Osteocyte (in vitro differentiated cells): ENCODE measurements around the gene NINJ1. TPM values are rescaled to one million over a fixed set of nuclear protein-coding genes. Genes with fewer than 3 reads are reported as not detected.

Source experiments
- DNase-seq: peaks from one replicate; pipeline ENCODE4 v3.0.0; 2021; ENCODE audit warnings: mixed read lengths; ENCODE audit not compliant: unreplicated experiment; ENCODE audit errors: extremely low spot score
- H3K27ac Mint-ChIP-seq: one replicate; pipeline ENCODE4 v1.8.0; 2021; ENCODE audit warnings: mild to moderate bottlenecking, mixed read lengths; ENCODE audit not compliant: unreplicated experiment
- H3K27me3 Mint-ChIP-seq: one replicate; pipeline ENCODE4 v1.8.0; 2021; ENCODE audit warnings: mixed read lengths; ENCODE audit not compliant: unreplicated experiment
- H3K36me3 Mint-ChIP-seq: one replicate; pipeline ENCODE4 v1.8.0; 2021; ENCODE audit warnings: mixed read lengths; ENCODE audit not compliant: unreplicated experiment
- H3K4me1 Mint-ChIP-seq: one replicate; pipeline ENCODE4 v1.8.0; 2021; ENCODE audit warnings: mixed read lengths; ENCODE audit not compliant: unreplicated experiment
- H3K4me3 Mint-ChIP-seq: one replicate; pipeline ENCODE4 v1.8.0; 2021; ENCODE audit warnings: mild to moderate bottlenecking, moderate library complexity, mixed read lengths; ENCODE audit not compliant: unreplicated experiment
- H3K9me3 Mint-ChIP-seq: one replicate; pipeline ENCODE4 v1.8.0; 2021; ENCODE audit warnings: mixed read lengths; ENCODE audit not compliant: unreplicated experiment
- long read RNA-seq: library from polyadenylated mRNA; unstranded; transcript quantifications from one replicate; pipeline ENCODE4 v2.0.0, GENCODE V29; 2021
- total RNA-seq: library from RNA; stranded (reverse); gene quantifications from 2 replicates; pipeline ENCODE4 v1.2.1, GENCODE V29; 2021
- TF ChIP-seq, protein P1 (sequence below): fragments of 200-600 bp; sonication (generic); IDR thresholded peaks from 2 replicates; pipeline ENCODE4 v1.5.0; 2021; ENCODE audit warnings: antibody characterized with exemption, mild to moderate bottlenecking, moderate library complexity

Gene NINJ1, protein sequence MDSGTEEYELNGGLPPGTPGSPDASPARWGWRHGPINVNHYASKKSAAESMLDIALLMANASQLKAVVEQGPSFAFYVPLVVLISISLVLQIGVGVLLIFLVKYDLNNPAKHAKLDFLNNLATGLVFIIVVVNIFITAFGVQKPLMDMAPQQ
- total RNA-seq, result 28.1 and 32.9 TPM in 2 replicates
- long read RNA-seq, transcript NINJ1-201 (4 exons, 1,281 nt), result major isoform, 16 of 17 reads
- long read RNA-seq, partial matches to known transcripts, result 0 of 17 reads
- long read RNA-seq, other reads (novel, unspliced or antisense), result 1 of 17 reads

DNA sequence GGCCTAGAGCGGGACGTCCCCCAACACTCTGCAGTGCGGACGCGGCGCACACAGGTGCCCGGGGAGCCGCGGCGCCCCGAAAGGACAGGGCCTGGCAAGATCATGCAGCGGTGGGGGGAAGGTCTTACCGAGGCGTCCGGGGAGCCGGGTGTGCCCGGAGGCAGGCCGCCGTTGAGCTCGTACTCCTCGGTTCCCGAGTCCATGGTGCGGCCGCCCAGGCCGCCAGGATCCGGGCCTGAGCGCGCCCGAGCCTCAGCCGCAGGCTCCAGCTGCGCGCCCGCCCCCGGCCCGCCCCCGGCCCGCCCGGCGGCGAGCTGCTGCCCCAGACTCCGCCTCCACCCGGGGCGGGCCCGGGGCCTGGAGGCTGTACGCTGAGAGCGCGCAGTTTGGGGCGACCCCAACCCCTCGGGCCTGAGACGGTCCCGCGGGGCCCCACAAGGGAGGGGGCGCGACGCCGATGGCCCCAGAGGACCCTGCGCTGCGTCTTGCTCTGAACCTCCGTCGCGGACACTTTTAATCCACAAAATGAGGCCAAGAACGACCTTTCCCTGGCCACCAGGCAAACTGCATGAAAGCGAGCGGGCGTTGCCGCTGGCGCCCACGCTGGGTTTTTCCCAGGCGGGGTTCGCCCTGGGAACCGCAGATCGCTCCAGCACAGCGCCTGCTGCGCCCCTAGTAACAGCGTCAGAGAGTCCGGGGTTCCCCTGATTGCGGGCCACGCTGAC is at the start of gene NINJ1:
Gene NINJ1 (minus strand): TSS at position 237 of the 725 bp plus-strand sequence. CDS start 34 bp downstream, at position 203.
- TF ChIP-seq, protein P1, sequence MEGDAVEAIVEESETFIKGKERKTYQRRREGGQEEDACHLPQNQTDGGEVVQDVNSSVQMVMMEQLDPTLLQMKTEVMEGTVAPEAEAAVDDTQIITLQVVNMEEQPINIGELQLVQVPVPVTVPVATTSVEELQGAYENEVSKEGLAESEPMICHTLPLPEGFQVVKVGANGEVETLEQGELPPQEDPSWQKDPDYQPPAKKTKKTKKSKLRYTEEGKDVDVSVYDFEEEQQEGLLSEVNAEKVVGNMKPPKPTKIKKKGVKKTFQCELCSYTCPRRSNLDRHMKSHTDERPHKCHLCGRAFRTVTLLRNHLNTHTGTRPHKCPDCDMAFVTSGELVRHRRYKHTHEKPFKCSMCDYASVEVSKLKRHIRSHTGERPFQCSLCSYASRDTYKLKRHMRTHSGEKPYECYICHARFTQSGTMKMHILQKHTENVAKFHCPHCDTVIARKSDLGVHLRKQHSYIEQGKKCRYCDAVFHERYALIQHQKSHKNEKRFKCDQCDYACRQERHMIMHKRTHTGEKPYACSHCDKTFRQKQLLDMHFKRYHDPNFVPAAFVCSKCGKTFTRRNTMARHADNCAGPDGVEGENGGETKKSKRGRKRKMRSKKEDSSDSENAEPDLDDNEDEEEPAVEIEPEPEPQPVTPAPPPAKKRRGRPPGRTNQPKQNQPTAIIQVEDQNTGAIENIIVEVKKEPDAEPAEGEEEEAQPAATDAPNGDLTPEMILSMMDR, result no peak
- H3K4me3 Mint-ChIP-seq, result peak within 1 kb of the TSS; percentile 84
- H3K27ac Mint-ChIP-seq, result peak within 1 kb of the TSS; percentile 79
- peaks cover 3% of the 10 kb centered on the region for H3K9me3 Mint-ChIP-seq
- H3K4me1 Mint-ChIP-seq, result peaks cover 47% of the 10 kb centered on the region
- no peak for DNase-seq
- no peaks in the 10 kb centered on the region for H3K27me3 Mint-ChIP-seq
- H3K36me3 Mint-ChIP-seq, result no peaks in the 10 kb centered on the region

DNA sequence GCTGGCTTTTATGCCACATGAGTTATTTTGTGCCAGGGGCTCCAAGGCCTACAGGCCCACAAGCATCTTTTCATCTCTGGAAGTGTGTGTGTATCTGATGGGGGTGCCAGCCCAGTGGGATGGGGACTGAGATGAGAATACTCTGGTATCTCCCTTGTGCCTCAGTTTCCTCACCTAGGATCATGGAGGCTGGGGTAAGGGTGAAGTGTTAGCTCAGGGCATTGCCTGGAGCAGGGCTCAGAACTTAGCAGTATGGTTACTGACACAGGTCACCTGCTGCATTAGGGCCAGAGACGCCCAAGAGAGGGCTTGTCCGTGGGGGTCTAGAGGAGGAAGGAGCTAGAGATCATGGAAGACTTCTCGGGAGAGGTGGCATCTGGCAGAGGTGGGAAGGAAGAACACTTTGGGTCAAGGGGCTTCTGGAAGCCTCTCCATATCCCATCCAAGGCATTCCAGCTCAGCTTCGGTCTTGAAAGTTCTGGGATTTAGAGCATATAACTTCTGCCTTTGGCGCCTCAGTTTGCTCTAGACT is 49.1 kb upstream of the NINJ1 start:
- no peak overlapping the region for H3K27ac Mint-ChIP-seq

DNA sequence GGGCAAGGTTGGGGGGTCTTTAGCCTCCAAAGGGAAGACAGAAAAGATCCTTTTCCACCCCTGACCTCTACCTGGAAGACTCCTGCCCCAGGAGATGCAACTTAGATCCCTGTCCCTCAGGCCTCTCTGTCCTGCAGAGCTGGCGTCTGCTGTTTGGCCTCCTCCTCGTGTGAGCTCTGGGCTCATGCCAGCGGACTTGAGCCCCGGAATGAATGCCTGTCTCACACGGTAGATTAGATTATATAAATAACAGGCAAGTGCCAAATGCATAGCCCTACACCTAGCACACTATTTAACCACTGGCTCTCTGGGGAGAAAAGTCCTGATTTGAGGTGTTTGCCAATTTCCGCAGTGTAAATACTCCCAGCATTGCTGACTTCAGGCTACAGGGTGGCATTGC is 48.5 kb upstream of the NINJ1 start:
- Mint-ChIP-seq H3K4me3 (no peak overlapping the region), H3K9me3 (no peaks in the 10 kb centered on the region), H3K4me1 (peaks cover 3% of the 10 kb centered on the region), H3K36me3 (no peaks in the 10 kb centered on the region), H3K27ac (no peak overlapping the region), H3K27me3 (peaks cover 73% of the 10 kb centered on the region)
- no peak for DNase-seq
- TF ChIP-seq, protein P1, result no peak

More for the DNA sequence above, 49.1 kb upstream of the NINJ1 start:
- no peak for DNase-seq
- peak overlapping the region; percentile 50 for H3K4me3 Mint-ChIP-seq
- H3K27me3 Mint-ChIP-seq, result peaks cover 77% of the 10 kb centered on the region
- TF ChIP-seq, protein P1, result no peak
- H3K9me3 Mint-ChIP-seq, result no peaks in the 10 kb centered on the region
- peaks cover 3% of the 10 kb centered on the region for H3K4me1 Mint-ChIP-seq
- no peaks in the 10 kb centered on the region for H3K36me3 Mint-ChIP-seq

DNA sequence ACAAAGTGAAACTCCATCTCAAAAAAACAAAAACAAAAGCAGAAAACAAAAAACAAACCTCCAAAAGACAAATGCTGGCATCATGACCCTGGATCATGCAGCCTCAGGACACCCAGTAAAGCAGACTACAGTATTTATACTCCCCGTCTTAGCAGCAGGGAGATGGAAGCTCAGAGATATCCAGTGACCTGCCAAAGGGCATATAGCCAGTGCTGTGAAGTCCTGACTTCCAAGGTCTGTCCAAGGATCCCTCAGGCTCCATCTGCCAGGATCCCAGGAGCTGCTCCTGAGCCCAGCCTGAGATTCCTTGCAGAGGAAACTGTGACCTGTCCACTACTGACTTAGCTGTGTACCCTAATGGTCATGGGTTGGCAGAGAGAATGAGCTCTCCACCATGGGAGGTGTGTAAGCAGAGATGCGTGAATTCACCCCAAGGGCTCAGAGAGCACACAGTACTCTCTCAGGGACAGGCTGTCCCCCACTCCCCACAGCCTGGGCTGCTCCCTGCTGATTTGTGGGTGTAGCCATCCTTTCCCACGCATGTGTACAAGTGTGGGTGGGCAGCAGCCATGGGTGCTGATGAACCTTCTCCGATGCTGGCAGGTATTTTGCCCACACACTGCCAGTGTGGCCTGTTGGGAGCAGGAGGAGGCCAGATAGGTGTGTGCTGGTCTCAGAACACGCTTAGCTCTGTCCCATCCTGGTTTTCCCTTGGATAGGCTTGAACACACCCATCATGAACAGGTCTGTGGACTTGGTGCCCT is 47.8 kb upstream of the NINJ1 start:
- Mint-ChIP-seq H3K4me1 (peaks cover 3% of the 10 kb centered on the region), H3K9me3 (no peaks in the 10 kb centered on the region), H3K27ac (no peak overlapping the region), H3K27me3 (peaks cover 66% of the 10 kb centered on the region), H3K4me3 (no peak overlapping the region), H3K36me3 (no peaks in the 10 kb centered on the region)
- TF ChIP-seq, protein P1, result no peak
- DNase-seq, result no peak
